CD14-positive monocyte (primary cell): ENCODE data around the gene HTR2B. TPM values are rescaled to one million over a fixed set of nuclear protein-coding genes. Genes with fewer than 3 reads are reported as not detected.

Experiments
- DNase-seq, 3 donors: peaks; one replicate each; pipeline ENCODE4 v3.0.0-alpha.2; 2011 to 2022
- H2AFZ ChIP-seq: 2 replicates; pipeline ENCODE4 v1.6.0; 2012; ENCODE audit warnings: mild to moderate bottlenecking, low read depth, low read length, inconsistent platforms; ENCODE audit not compliant: insufficient read depth, poor library complexity, severe bottlenecking
- H3K27ac ChIP-seq, 2 donors: 1 replicate in 1 of 2; 2 replicates in 1 of 2; pipeline ENCODE4 v1.5.1; 2012 to 2013; ENCODE audit warnings: low read length in 2 of 2, control low read depth in 1 of 2, inconsistent platforms in 1 of 2, low read depth in 1 of 2, mild to moderate bottlenecking in 1 of 2
- H3K27me3 ChIP-seq, 2 donors: one replicate each; pipeline versions ENCODE4 v1.6.0 to v1.6.1; 2011 to 2013; ENCODE audit warnings: low read length in 2 of 2; ENCODE audit not compliant: control insufficient read depth in 2 of 2, insufficient read depth in 2 of 2
- H3K36me3 ChIP-seq, 2 donors: replicated peaks in 1 of 2; 1 replicate in 1 of 2; 2 replicates in 1 of 2; pipeline versions ENCODE4 v1.5.1 to v1.6.1; 2012 to 2013; ENCODE audit warnings: low read length in 2 of 2, control low read depth in 1 of 2, inconsistent platforms in 1 of 2, mild to moderate bottlenecking in 1 of 2; ENCODE audit not compliant: insufficient read depth in 2 of 2, control insufficient read depth in 1 of 2
- H3K4me1 ChIP-seq, 2 donors: 1 replicate in 1 of 2; 2 replicates in 1 of 2; pipeline versions ENCODE4 v1.5.1 to v1.6.1; 2012 to 2013; ENCODE audit warnings: low read length in 2 of 2, control low read depth in 1 of 2, inconsistent platforms in 1 of 2, mild to moderate bottlenecking in 1 of 2, moderate library complexity in 1 of 2; ENCODE audit not compliant: insufficient read depth in 2 of 2, control insufficient read depth in 1 of 2
- H3K4me2 ChIP-seq: replicated peaks from 2 replicates; pipeline ENCODE3; 2012; ENCODE audit warnings: low read length, moderate library complexity, mild to moderate bottlenecking; ENCODE audit not compliant: poor library complexity, severe bottlenecking; ENCODE audit errors: extremely low read depth
- H3K4me3 ChIP-seq, 3 experiments: fragments of 200-600 bp in 1 of 3; sonication (generic) in 1 of 3; replicated peaks in 1 of 3; 1 replicate in 2 of 3; 2 replicates in 1 of 3; pipeline ENCODE4 v1.5.1; 2011 to 2013; ENCODE audit warnings: low read length in 3 of 3, mild to moderate bottlenecking in 3 of 3, control low read depth in 2 of 3, low read depth in 2 of 3, inconsistent platforms in 1 of 3, moderate library complexity in 1 of 3
- H3K79me2 ChIP-seq: 2 replicates; pipeline ENCODE4 v1.6.0; 2012; ENCODE audit warnings: mild to moderate bottlenecking, control low read depth, inconsistent platforms, low read length, moderate library complexity; ENCODE audit not compliant: insufficient read depth
- H3K9ac ChIP-seq: 2 replicates; pipeline ENCODE4 v1.6.0; 2017; ENCODE audit warnings: low read length, mild to moderate bottlenecking; ENCODE audit not compliant: insufficient read depth, poor library complexity, severe bottlenecking
- H3K9me3 ChIP-seq, 2 donors: replicated peaks in 1 of 2; 1 replicate in 1 of 2; 2 replicates in 1 of 2; pipeline versions ENCODE4 v1.5.1 to v1.6.1; 2012 to 2013; ENCODE audit warnings: low read length in 2 of 2, control low read depth in 1 of 2; ENCODE audit not compliant: control insufficient read depth in 1 of 2, insufficient read depth in 1 of 2
- H4K20me1 ChIP-seq: 2 replicates; pipeline ENCODE4 v1.6.0; 2012; ENCODE audit warnings: mild to moderate bottlenecking, low read length, control low read depth, moderate library complexity; ENCODE audit not compliant: insufficient read depth
- H3K27ac Mint-ChIP-seq, 7 donors: one replicate each; pipeline ENCODE4 v1.8.0; 2020; ENCODE audit warnings: mild to moderate bottlenecking in 7 of 7, mixed read lengths in 7 of 7, moderate library complexity in 6 of 7, inconsistent platforms in 2 of 7
- H3K27me3 Mint-ChIP-seq, 3 donors: one replicate each; pipeline ENCODE4 v1.8.0; 2021 to 2022; ENCODE audit warnings: low read depth in 3 of 3, mild to moderate bottlenecking in 3 of 3, mixed read lengths in 3 of 3, moderate library complexity in 3 of 3, inconsistent platforms in 1 of 3
- H3K36me3 Mint-ChIP-seq, 2 donors: one replicate each; pipeline ENCODE4 v1.8.0; 2020; ENCODE audit warnings: mixed read lengths in 2 of 2, inconsistent platforms in 1 of 2, mild to moderate bottlenecking in 1 of 2
- H3K4me1 Mint-ChIP-seq: one replicate; pipeline ENCODE4 v1.8.0; 2020; ENCODE audit warnings: mild to moderate bottlenecking, mixed read lengths
- H3K4me3 Mint-ChIP-seq, 2 donors: one replicate each; pipeline ENCODE4 v1.8.0; 2020; ENCODE audit warnings: mild to moderate bottlenecking in 2 of 2, mixed read lengths in 2 of 2, moderate library complexity in 1 of 2
- H3K9me3 Mint-ChIP-seq, 7 donors: one replicate each; pipeline ENCODE4 v1.8.0; 2020 to 2022; ENCODE audit warnings: mixed read lengths in 7 of 7, mild to moderate bottlenecking in 6 of 7, moderate library complexity in 6 of 7, inconsistent platforms in 2 of 7
- CTCF ChIP-seq: fragments of 200-600 bp; IDR thresholded peaks from one replicate; pipeline ENCODE4 v1.8.0; 2022; ENCODE audit warnings: antibody characterized with exemption, mild to moderate bottlenecking
- WGBS: methylation state at CpG from one replicate; pipeline ENCODE4 v1.1.5; 2013; ENCODE audit warnings: missing lambda C conversion rate; ENCODE audit not compliant: insufficient coverage; 5-methylcytosine and 5-hydroxymethylcytosine counted together
- intact Hi-C, 2 donors: fragments of 100-400 bp; cut with micrococcal nuclease; formaldehyde crosslinking; loops; one replicate each; pipeline versions ENCODE4 v1.15.0 to v1.15.1; 2023
- polyA plus RNA-seq, 3 donors: library from polyadenylated mRNA; depleted of rRNA in 1 of 3; unstranded in 2 of 3; stranded (reverse) in 1 of 3; fragments of 300-500 nt in 2 of 3; fragments of >200 nt in 1 of 3; fragmentation: Illumina TruSeq in 2 of 3; gene quantifications; 1 replicate in 2 of 3; 2 replicates in 1 of 3; pipeline ENCODE4 v1.2.3, GENCODE V29; 2012 to 2021

HTR2B gene
- polyA plus RNA-seq, 3 donors: not detected

- no peak overlapping the region for H3K9ac ChIP-seq
- 100% methylated on average over 1 of the region's 6 CpGs for WGBS
- no peaks in the 10 kb centered on the region for H4K20me1 ChIP-seq
- Mint-ChIP-seq H3K4me3 (no peak overlapping the region), H3K4me1 (peaks cover 9% of the 10 kb centered on the region), H3K36me3 (peaks cover 76 to 88% of the 10 kb centered on the region in 2 donors), H3K9me3 (no peaks in the 10 kb centered on the region), H3K27ac (peak overlapping the region in 3 of 7 donors; percentile 5 to 24 (median 19)), H3K27me3 (peaks cover 0 to 4% (median 0%) of the 10 kb centered on the region in 3 donors)
- no peaks in the 10 kb centered on the region for H3K9me3 ChIP-seq
- intact Hi-C loops: no loop called here
- H3K27ac ChIP-seq: no peak overlapping the region
- DNase-seq: no peak
- H2AFZ ChIP-seq: no peak overlapping the region
- H3K36me3 ChIP-seq: peaks cover 77 to 99% of the 10 kb centered on the region in 2 donors
- no peaks in the 10 kb centered on the region for H3K27me3 ChIP-seq
- TF ChIP-seq CTCF: no peak
- H3K79me2 ChIP-seq: no peaks in the 10 kb centered on the region
- H3K4me3 ChIP-seq: no peak overlapping the region
- no peak overlapping the region for H3K4me2 ChIP-seq
- peaks cover 3 to 8% of the 10 kb centered on the region in 2 donors for H3K4me1 ChIP-seq
Measured at GRCh38 chr2:231167745-231168459, 43.1 kb upstream of the HTR2B start.

GRCh38 chr2:231163414-231164095, 38.7 kb upstream of the HTR2B start:
- H3K9me3 Mint-ChIP-seq: no peaks in the 10 kb centered on the region
- peaks cover 69 to 93% of the 10 kb centered on the region in 2 donors for H3K36me3 ChIP-seq
- H3K79me2 ChIP-seq: no peaks in the 10 kb centered on the region
- no peak overlapping the region for H3K27ac Mint-ChIP-seq
- H3K9ac ChIP-seq: no peak overlapping the region
- H3K4me2 ChIP-seq: no peak overlapping the region
- no peak for DNase-seq
- H3K4me3 Mint-ChIP-seq: no peak overlapping the region
- no CpG with 5 or more reads among the region's 4 CpGs for WGBS
- no peak overlapping the region for H2AFZ ChIP-seq
- TF ChIP-seq CTCF: no peak
- H4K20me1 ChIP-seq: no peaks in the 10 kb centered on the region
- H3K27me3 ChIP-seq: no peaks in the 10 kb centered on the region
- peaks cover under 1 to 3% of the 10 kb centered on the region in 2 donors for H3K4me1 ChIP-seq
- H3K27ac ChIP-seq: no peak overlapping the region
- peaks cover 0 to 1% (median 0%) of the 10 kb centered on the region in 3 donors for H3K27me3 Mint-ChIP-seq
- intact Hi-C loops: no loop called here
- peaks cover 73 to 83% of the 10 kb centered on the region in 2 donors for H3K36me3 Mint-ChIP-seq
- no peaks in the 10 kb centered on the region for H3K9me3 ChIP-seq
- no peak overlapping the region for H3K4me3 ChIP-seq
- peaks cover 5% of the 10 kb centered on the region for H3K4me1 Mint-ChIP-seq
